ENCODE data around the gene KIF3B.
"Not testable (repeated sequence)": the region's sequence is repeated elsewhere in the genome, so short reads cannot be mapped to it uniquely, and the experiment has no call there.

KIF3B gene

GRCh38 chr20:32357869-32358631 is 80.6 kb downstream of the KIF3B start, which contains the start of gene ASXL1:
ASXL1 (plus strand) TSS chr20:32358331; CDS start chr20:32358776, 445 bp downstream.
- no peak for FAIRE-seq

- FAIRE-seq = no peak
Observed at GRCh38 chr20:32358632-32358882, 81.1 kb downstream of the KIF3B start.

GRCh38 chr20:32358883-32359632 is 81.6 kb downstream of the KIF3B start:
- FAIRE-seq = no peak

GRCh38 chr20:32359633-32360332 is 82.3 kb downstream of the KIF3B start:
- no peak for FAIRE-seq

- FAIRE-seq = no peak
Observed at GRCh38 chr20:32360333-32360634, 82.8 kb downstream of the KIF3B start.

GRCh38 chr20:32362901-32363364 is 85.5 kb downstream of the KIF3B start:
- no peak for FAIRE-seq

GRCh38 chr20:32363492-32363891 is 86.0 kb downstream of the KIF3B start:
- no peak for FAIRE-seq

GRCh38 chr20:32364554-32365208 is 87.2 kb downstream of the KIF3B start:
- no peak for FAIRE-seq

GRCh38 chr20:32365564-32365963 is 88.1 kb downstream of the KIF3B start:
- no peak for FAIRE-seq

GRCh38 chr20:32366380-32366779 is 88.9 kb downstream of the KIF3B start:
- FAIRE-seq = no peak

- no peak for FAIRE-seq
Observed at GRCh38 chr20:32368323-32368722, 90.9 kb downstream of the KIF3B start.

GRCh38 chr20:32368925-32369324 is 91.5 kb downstream of the KIF3B start:
- no peak for FAIRE-seq

GRCh38 chr20:32370897-32371296 is 93.4 kb downstream of the KIF3B start:
- no peak for FAIRE-seq

GRCh38 chr20:32378461-32378860 is 101.0 kb downstream of the KIF3B start:
- no peak for FAIRE-seq

GRCh38 chr20:32380037-32380436 is 102.6 kb downstream of the KIF3B start:
- FAIRE-seq = not testable (repeated sequence)

- FAIRE-seq = no peak
Observed at GRCh38 chr20:32380745-32381144, 103.3 kb downstream of the KIF3B start.

GRCh38 chr20:32382102-32382950 is 104.9 kb downstream of the KIF3B start:
- no peak for FAIRE-seq

GRCh38 chr20:32383441-32383840 is 106.0 kb downstream of the KIF3B start:
- not testable (repeated sequence) for FAIRE-seq
